ENCODE measurements around the gene EWSR1. TPM values are rescaled to one million over a fixed set of nuclear protein-coding genes. Genes with fewer than 3 reads are reported as not detected.

EWSR1 gene
- total RNA-seq, 3 donors from 2014 or later (not counting 1 experiment from before 2014, with no cell fraction given), result 366 to 387 (median 382) TPM

DNA sequence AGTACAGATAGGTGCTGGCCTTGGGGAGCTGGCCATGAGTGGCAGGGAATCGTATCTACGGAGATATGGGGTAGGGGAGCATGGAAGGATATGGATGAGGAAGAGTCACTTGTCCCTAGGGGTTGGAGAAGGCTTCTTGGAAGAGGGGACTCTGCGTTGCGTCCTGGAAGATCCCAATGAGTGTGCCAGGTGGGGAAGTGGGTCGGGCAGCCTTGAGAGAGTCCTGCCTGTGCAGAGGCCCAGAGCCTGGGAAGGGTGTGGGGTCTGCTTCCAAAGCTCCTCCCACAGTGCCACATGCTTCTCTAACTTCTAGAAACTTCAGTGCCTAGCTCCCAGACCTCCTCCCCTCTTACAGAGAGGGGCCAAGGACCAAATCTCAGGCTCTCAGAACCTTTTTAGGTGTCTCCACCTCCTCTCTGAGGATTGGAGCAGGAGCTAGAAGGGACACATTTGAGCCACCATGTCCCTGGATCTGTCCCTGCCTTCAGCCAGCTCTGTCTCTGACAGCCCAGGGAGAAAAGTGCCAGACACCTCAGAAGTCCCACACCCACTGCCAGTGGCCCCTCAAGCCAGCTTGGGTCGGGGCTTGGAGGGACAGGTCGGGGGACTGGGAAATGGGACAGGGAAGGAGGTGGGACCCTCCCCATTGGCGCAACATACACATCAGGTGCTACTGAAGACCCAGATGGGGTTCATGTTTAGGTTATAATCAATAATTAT lies 11.3 kb upstream of the EWSR1 start:
- Histone ChIP-seq H3K27me3 (ENCODE audit: control insufficient read depth, insufficient read depth, low read length) (no peaks in the 10 kb centered on the region), H3K4me1 (ENCODE audit: control insufficient read depth, insufficient read depth, low read length) (no peaks in the 10 kb centered on the region), H3K36me3 (ENCODE audit: control insufficient read depth, insufficient read depth, low read length) (no peaks in the 10 kb centered on the region), H3K4me3 (ENCODE audit: low read length) (no peak overlapping the region), H3K9me3 (ENCODE audit: control insufficient read depth, insufficient read depth, low read length) (no peaks in the 10 kb centered on the region), H3K27ac (ENCODE audit: low read length) (no peak overlapping the region)
- WGBS (ENCODE audit: insufficient coverage), result 93% methylated on average over 8 of the region's 8 CpGs
- peaks cover 0 to 3% of the 10 kb centered on the region in 2 donors for H3K27me3 Mint-ChIP-seq (ENCODE audit: low read depth in 2 of 2)
- ATAC-seq (no peak), DNase-seq (no peak)
- H3K36me3 Mint-ChIP-seq, result no peaks in the 10 kb centered on the region
- no peaks in the 10 kb centered on the region for H3K4me1 Mint-ChIP-seq
- intact Hi-C loops (cut with micrococcal nuclease), result no loop called here
- no peaks in the 10 kb centered on the region for H3K9me3 Mint-ChIP-seq
- TF ChIP-seq, protein P1, sequence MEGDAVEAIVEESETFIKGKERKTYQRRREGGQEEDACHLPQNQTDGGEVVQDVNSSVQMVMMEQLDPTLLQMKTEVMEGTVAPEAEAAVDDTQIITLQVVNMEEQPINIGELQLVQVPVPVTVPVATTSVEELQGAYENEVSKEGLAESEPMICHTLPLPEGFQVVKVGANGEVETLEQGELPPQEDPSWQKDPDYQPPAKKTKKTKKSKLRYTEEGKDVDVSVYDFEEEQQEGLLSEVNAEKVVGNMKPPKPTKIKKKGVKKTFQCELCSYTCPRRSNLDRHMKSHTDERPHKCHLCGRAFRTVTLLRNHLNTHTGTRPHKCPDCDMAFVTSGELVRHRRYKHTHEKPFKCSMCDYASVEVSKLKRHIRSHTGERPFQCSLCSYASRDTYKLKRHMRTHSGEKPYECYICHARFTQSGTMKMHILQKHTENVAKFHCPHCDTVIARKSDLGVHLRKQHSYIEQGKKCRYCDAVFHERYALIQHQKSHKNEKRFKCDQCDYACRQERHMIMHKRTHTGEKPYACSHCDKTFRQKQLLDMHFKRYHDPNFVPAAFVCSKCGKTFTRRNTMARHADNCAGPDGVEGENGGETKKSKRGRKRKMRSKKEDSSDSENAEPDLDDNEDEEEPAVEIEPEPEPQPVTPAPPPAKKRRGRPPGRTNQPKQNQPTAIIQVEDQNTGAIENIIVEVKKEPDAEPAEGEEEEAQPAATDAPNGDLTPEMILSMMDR (IDR thresholded peaks at IDR 0.05), result no peak
- no peak overlapping the region for H3K27ac Mint-ChIP-seq
- no peak overlapping the region for H3K4me3 Mint-ChIP-seq

DNA sequence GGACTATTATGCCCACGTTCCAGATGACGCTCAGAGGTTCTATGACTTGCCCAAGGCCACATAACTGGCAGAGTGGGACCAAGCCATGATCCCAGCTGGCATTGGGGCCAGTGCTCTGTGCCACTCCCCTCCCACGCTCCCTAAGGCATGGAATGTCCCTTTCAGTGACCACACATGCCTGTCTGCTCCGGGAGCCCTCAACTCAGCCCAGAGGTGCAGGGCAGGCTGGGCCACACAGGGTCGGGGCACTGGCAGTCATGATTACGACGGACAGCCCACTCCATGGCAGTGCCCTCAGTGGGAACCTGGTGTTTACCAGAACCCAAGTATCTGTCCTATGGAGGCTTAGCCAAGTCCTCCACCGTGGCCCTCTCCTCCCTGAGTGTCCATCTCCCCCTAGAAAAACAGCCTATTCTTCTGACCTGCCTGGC lies 10.3 kb upstream of the EWSR1 start:
- Mint-ChIP-seq H3K27ac (no peak overlapping the region), H3K9me3 (no peaks in the 10 kb centered on the region), H3K27me3 (ENCODE audit: low read depth in 2 of 2) (no peaks in the 10 kb centered on the region), H3K4me1 (no peaks in the 10 kb centered on the region), H3K4me3 (no peak overlapping the region), H3K36me3 (no peaks in the 10 kb centered on the region)
- ATAC-seq (no peak), DNase-seq (no peak)
- Histone ChIP-seq H3K27me3 (ENCODE audit: control insufficient read depth, insufficient read depth, low read length) (no peaks in the 10 kb centered on the region), H3K9me3 (ENCODE audit: control insufficient read depth, insufficient read depth, low read length) (no peaks in the 10 kb centered on the region), H3K4me3 (ENCODE audit: low read length) (no peak overlapping the region), H3K36me3 (ENCODE audit: control insufficient read depth, insufficient read depth, low read length) (no peaks in the 10 kb centered on the region), H3K4me1 (ENCODE audit: control insufficient read depth, insufficient read depth, low read length) (no peaks in the 10 kb centered on the region), H3K27ac (ENCODE audit: low read length) (no peak overlapping the region)
- TF ChIP-seq, protein P1 (IDR thresholded peaks at IDR 0.05), result no peak
- WGBS (ENCODE audit: insufficient coverage), result 73% methylated on average over 8 of the region's 8 CpGs
- intact Hi-C loops (cut with micrococcal nuclease), result no loop called here

DNA sequence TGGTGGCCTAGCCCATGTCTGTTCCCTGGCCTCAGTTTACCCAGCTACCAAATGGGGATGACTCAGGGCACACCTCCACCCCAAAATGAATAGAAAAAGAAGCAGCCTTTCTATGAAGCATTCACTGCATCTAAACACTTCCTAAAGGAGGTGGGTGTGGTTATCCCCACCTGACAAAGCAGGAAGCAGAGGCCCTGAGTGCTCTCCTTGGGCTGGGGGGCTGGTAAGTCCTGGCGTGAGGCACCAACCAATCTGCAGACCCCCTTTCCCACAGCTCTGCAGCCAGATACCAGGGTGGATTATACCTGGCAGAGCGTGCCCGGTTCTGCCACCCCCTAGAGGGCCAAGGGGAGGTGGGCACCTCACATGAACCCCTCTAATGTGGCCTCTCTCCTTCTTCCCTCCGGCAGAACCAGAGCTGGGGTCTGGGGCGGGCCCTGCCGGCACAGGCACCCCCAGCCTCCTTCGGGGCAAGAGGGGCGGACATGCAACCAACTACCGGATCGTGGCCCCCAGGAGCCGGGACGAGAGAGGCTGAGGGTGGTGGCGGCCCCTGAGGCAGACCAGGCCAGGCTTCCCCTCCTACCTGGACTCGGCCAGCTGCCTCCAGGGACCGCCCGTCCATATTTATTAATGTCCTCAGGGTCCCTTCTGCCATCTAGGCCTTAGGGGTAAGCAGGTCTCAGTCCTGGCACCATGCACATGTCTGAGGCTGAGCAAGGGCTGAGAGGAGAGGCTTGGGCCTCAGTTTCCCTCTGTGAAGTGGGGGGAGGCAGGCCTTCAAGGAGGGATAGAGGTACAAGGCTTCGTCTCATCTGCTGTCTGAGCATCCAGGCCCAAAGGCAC lies 9.4 kb upstream of the EWSR1 start:
- TF ChIP-seq, protein P1 (IDR thresholded peaks at IDR 0.05), result no peak
- Mint-ChIP-seq H3K27me3 (ENCODE audit: low read depth in 2 of 2) (no peaks in the 10 kb centered on the region), H3K4me1 (no peaks in the 10 kb centered on the region), H3K9me3 (no peaks in the 10 kb centered on the region), H3K4me3 (no peak overlapping the region), H3K27ac (no peak overlapping the region), H3K36me3 (no peaks in the 10 kb centered on the region)
- no peaks in the 10 kb centered on the region for H3K4me1 ChIP-seq (ENCODE audit: control insufficient read depth, insufficient read depth, low read length)
- H3K4me3 ChIP-seq (ENCODE audit: low read length), result no peak overlapping the region
- H3K36me3 ChIP-seq (ENCODE audit: control insufficient read depth, insufficient read depth, low read length), result no peaks in the 10 kb centered on the region
- intact Hi-C loops (cut with micrococcal nuclease), result no loop called here
- WGBS (ENCODE audit: insufficient coverage), result 93% methylated on average over 17 of the region's 17 CpGs
- no peak for ATAC-seq
- H3K27me3 ChIP-seq (ENCODE audit: control insufficient read depth, insufficient read depth, low read length), result no peaks in the 10 kb centered on the region
- no peaks in the 10 kb centered on the region for H3K9me3 ChIP-seq (ENCODE audit: control insufficient read depth, insufficient read depth, low read length)
- no peak overlapping the region for H3K27ac ChIP-seq (ENCODE audit: low read length)
- DNase-seq, result no peak

Measured in natural killer cell (primary cell).